NCI-H460 (cell line): Measurements from ENCODE around the gene TTC28. TPM values are rescaled to one million over a fixed set of nuclear protein-coding genes. Genes with fewer than 3 reads are reported as not detected.

Source experiments
- DNase-seq: peaks from one replicate; pipeline ENCODE4 v3.0.0-alpha.2; 2016; ENCODE audit warnings: low read depth; ENCODE audit errors: extremely low read depth
- total RNA-seq: library from RNA; depleted of rRNA; stranded (reverse); fragments of >200 nt; shearing (Covaris generic); gene quantifications from 2 replicates; pipeline ENCODE4 v1.2.3, GENCODE V29; 2014

The TTC28 gene
- total RNA-seq, 1 experiment from 2014 or later = 6.6 TPM

- no peak for DNase-seq
Measured at GRCh38 chr22:28417431-28417830, 262.2 kb downstream of the TTC28 start.

- no peak for DNase-seq
Measured at GRCh38 chr22:28414913-28415312, 264.7 kb downstream of the TTC28 start.

- DNase-seq = no peak
Measured at GRCh38 chr22:28413612-28414399, 265.8 kb downstream of the TTC28 start.

- no peak for DNase-seq
Measured at GRCh38 chr22:28412109-28412508, 267.5 kb downstream of the TTC28 start.

- no peak for DNase-seq
Measured at GRCh38 chr22:28411125-28411524, 268.5 kb downstream of the TTC28 start.

GRCh38 chr22:28410050-28410816 lies 269.4 kb downstream of the TTC28 start:
- no peak for DNase-seq

GRCh38 chr22:28408709-28409108 lies 270.9 kb downstream of the TTC28 start:
- no peak for DNase-seq

- no peak for DNase-seq
Measured at GRCh38 chr22:28407645-28408044, 272.0 kb downstream of the TTC28 start.

GRCh38 chr22:28406246-28406645 lies 273.4 kb downstream of the TTC28 start:
- no peak for DNase-seq

GRCh38 chr22:28405588-28405987 lies 274.1 kb downstream of the TTC28 start:
- DNase-seq = no peak

- no peak for DNase-seq
Measured at GRCh38 chr22:28402539-28402938, 277.1 kb downstream of the TTC28 start.

- no peak for DNase-seq
Measured at GRCh38 chr22:28402060-28402459, 277.6 kb downstream of the TTC28 start.

- DNase-seq = no peak
Measured at GRCh38 chr22:28398981-28399380, 280.7 kb downstream of the TTC28 start.

- no peak for DNase-seq
Measured at GRCh38 chr22:28398355-28398754, 281.3 kb downstream of the TTC28 start.

GRCh38 chr22:28397306-28397705 lies 282.3 kb downstream of the TTC28 start:
- no peak for DNase-seq

GRCh38 chr22:28395920-28396753 lies 283.5 kb downstream of the TTC28 start:
- DNase-seq = no peak

GRCh38 chr22:28395520-28395919 lies 284.1 kb downstream of the TTC28 start:
- DNase-seq = no peak

- no peak for DNase-seq
Measured at GRCh38 chr22:28394513-28395110, 285.0 kb downstream of the TTC28 start.

- no peak for DNase-seq
Measured at GRCh38 chr22:28381429-28382167, 298.0 kb downstream of the TTC28 start.

- DNase-seq = no peak
Measured at GRCh38 chr22:28379951-28380350, 299.7 kb downstream of the TTC28 start.
